HEK293T (cell line): ENCODE results near the gene ATCAY.
A peak's percentile ranks its signal among the peaks of the same experiment; 100 is the strongest.

Source experiments
- CTCF ChIA-PET: fragments of 350-600 bp; formaldehyde crosslinking; extraction: SDS; loops from one replicate; lab custom pipeline; 2021; ENCODE audit warnings: antibody characterized with exemption, inconsistent platforms; lab: Yijun Ruan, JAX
- POLR2A ChIA-PET: fragments of 350-600 bp; formaldehyde crosslinking; extraction: SDS; loops from one replicate; lab custom pipeline; 2020; ENCODE audit warnings: antibody characterized with exemption, inconsistent platforms; lab: Yijun Ruan, JAX
- DNase-seq: peaks from one replicate; pipeline ENCODE4 v3.0.0; 2012; ENCODE audit warnings: mixed read lengths; ENCODE audit errors: extremely low spot score
- ARNT ChIP-seq: fragments of 450-650 bp; IDR thresholded peaks from 2 replicates; pipeline ENCODE4 v1.6.1; 2017; ENCODE audit warnings: mild to moderate bottlenecking
- BHLHE40 ChIP-seq: fragments of 450-650 bp; IDR thresholded peaks from 2 replicates; pipeline ENCODE4 v1.6.1; 2016; ENCODE audit warnings: mild to moderate bottlenecking, moderate library complexity, borderline replicate concordance
- CTBP1 ChIP-seq: fragments of 450-650 bp; IDR thresholded peaks from 2 replicates; pipeline ENCODE4 v1.6.1; 2016; ENCODE audit warnings: borderline replicate concordance
- ELF4 ChIP-seq: fragments of 450-650 bp; IDR thresholded peaks from 2 replicates; pipeline ENCODE4 v1.6.1; 2017; ENCODE audit warnings: antibody characterized with exemption
- FOXA1 ChIP-seq: fragments of 450-650 bp; IDR thresholded peaks from 2 replicates; pipeline ENCODE4 v1.6.1; 2016; ENCODE audit warnings: mild to moderate bottlenecking
- FOXK2 ChIP-seq: fragments of 450-650 bp; IDR thresholded peaks from 2 replicates; pipeline ENCODE4 v1.6.1; 2016; ENCODE audit warnings: mild to moderate bottlenecking
- FOXM1 ChIP-seq: fragments of 450-650 bp; IDR thresholded peaks from 2 replicates; pipeline ENCODE4 v1.6.1; 2017; ENCODE audit warnings: mild to moderate bottlenecking, borderline replicate concordance
- HDGF ChIP-seq: fragments of 450-650 bp; IDR thresholded peaks from 2 replicates; pipeline ENCODE4 v1.6.1; 2017; ENCODE audit warnings: antibody characterized with exemption, borderline replicate concordance
- L3MBTL2 ChIP-seq: fragments of 450-650 bp; conservative IDR thresholded peaks from 2 replicates; pipeline ENCODE4 v1.6.1; 2016; ENCODE audit warnings: mild to moderate bottlenecking
- LEF1 ChIP-seq: fragments of 450-650 bp; IDR thresholded peaks from 2 replicates; pipeline ENCODE4 v1.6.1; 2017; ENCODE audit warnings: mild to moderate bottlenecking, borderline replicate concordance
- NFRKB ChIP-seq: fragments of 450-650 bp; IDR thresholded peaks from 2 replicates; pipeline ENCODE4 v1.6.1; 2016; ENCODE audit warnings: mild to moderate bottlenecking, moderate library complexity
- SP1 ChIP-seq: fragments of 450-650 bp; IDR thresholded peaks from 2 replicates; pipeline ENCODE4 v1.6.1; 2017
- SUZ12 ChIP-seq: fragments of 450-650 bp; IDR thresholded peaks from 2 replicates; pipeline ENCODE4 v1.6.1; 2016; ENCODE audit warnings: mild to moderate bottlenecking
- TARDBP ChIP-seq: fragments of 450-650 bp; IDR thresholded peaks from 2 replicates; pipeline ENCODE4 v1.6.1; 2016
- ZNF384 ChIP-seq: fragments of 450-650 bp; IDR thresholded peaks from 2 replicates; pipeline ENCODE4 v1.6.1; 2016
- TF ChIP-seq, protein P1 (sequence below): fragments of 450-650 bp; IDR thresholded peaks from 2 replicates; pipeline ENCODE4 v1.6.1; 2016

The ATCAY gene

GRCh38 chr19:3844596-3844995, 35.9 kb upstream of the ATCAY start:
- POLR2A ChIA-PET: no interaction called here
- CTCF ChIA-PET: no interaction called here
- no peak for TF ChIP-seq SP1
- TF ChIP-seq ELF4: no peak
- TF ChIP-seq, protein P1, sequence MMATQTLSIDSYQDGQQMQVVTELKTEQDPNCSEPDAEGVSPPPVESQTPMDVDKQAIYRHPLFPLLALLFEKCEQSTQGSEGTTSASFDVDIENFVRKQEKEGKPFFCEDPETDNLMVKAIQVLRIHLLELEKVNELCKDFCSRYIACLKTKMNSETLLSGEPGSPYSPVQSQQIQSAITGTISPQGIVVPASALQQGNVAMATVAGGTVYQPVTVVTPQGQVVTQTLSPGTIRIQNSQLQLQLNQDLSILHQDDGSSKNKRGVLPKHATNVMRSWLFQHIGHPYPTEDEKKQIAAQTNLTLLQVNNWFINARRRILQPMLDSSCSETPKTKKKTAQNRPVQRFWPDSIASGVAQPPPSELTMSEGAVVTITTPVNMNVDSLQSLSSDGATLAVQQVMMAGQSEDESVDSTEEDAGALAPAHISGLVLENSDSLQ: no peak
- no peak for TF ChIP-seq ARNT
- TF ChIP-seq L3MBTL2: no peak
- no peak for TF ChIP-seq HDGF
- TF ChIP-seq BHLHE40: no peak
- TF ChIP-seq ZNF384: no peak
- TF ChIP-seq TARDBP: no peak
- TF ChIP-seq SUZ12: no peak
- TF ChIP-seq FOXK2: no peak
- no peak for TF ChIP-seq CTBP1
- no peak for TF ChIP-seq LEF1
- no peak for TF ChIP-seq NFRKB
- no peak for TF ChIP-seq FOXM1
- TF ChIP-seq FOXA1: no peak
- no peak for DNase-seq

DNA sequence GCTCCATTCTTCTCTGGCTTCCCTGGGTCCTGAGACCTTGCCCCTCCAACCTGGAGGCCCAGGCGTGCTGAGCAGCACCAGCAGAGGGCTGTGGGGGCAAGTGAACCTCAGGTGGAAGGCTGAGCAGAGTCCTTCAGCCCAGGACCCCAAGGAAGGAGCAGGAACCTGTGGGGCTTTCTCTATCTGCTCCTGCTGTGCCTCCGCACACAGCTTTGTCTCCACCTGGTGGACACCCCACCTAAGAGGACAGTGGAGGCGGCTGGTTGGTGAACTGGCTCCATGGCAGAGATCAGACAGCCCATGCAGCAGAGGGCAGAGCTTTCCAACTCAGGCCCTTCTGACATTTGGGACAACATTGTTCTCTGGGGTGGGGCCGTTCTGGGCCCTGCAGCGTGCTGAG, 31.4 kb upstream of the ATCAY start:
- DNase-seq: peak; percentile 78
- POLR2A ChIA-PET: no interaction called here
- no peak for TF ChIP-seq BHLHE40
- TF ChIP-seq SP1: no peak
- no peak for TF ChIP-seq NFRKB
- no peak for TF ChIP-seq ZNF384
- no peak for TF ChIP-seq CTBP1
- no peak for TF ChIP-seq SUZ12
- no peak for TF ChIP-seq FOXK2
- TF ChIP-seq, protein P1: no peak
- TF ChIP-seq HDGF: no peak
- TF ChIP-seq FOXM1: no peak
- no peak for TF ChIP-seq L3MBTL2
- no peak for TF ChIP-seq FOXA1
- CTCF ChIA-PET: interaction anchor here (0.7 to 1.5 kb wide), 5 partner anchors 8 to 137 kb away, joined by 3 to 7 read pairs (median 3); partner anchors contain the start of genes DAPK3 and MRPL54

- no peak for DNase-seq
- TF ChIP-seq BHLHE40 (no peak), LEF1 (no peak), L3MBTL2 (no peak), ELF4 (no peak), FOXK2 (no peak), TARDBP (no peak), SUZ12 (no peak), CTBP1 (no peak), NFRKB (no peak), FOXM1 (no peak)
- TF ChIP-seq, protein P1: no peak
- ChIA-PET POLR2A (interaction anchor here (1.4 kb wide), 1 partner anchor 87 kb away, joined by 3 read pairs; the partner anchor contains the start of gene MRPL54), CTCF (interaction anchor here (1.5 kb wide), 2 partner anchors 87 to 119 kb away, joined by 5 to 7 read pairs; partner anchors contain the start of gene MRPL54)
Observed at GRCh38 chr19:3849787-3850186, 30.7 kb upstream of the ATCAY start.

DNA sequence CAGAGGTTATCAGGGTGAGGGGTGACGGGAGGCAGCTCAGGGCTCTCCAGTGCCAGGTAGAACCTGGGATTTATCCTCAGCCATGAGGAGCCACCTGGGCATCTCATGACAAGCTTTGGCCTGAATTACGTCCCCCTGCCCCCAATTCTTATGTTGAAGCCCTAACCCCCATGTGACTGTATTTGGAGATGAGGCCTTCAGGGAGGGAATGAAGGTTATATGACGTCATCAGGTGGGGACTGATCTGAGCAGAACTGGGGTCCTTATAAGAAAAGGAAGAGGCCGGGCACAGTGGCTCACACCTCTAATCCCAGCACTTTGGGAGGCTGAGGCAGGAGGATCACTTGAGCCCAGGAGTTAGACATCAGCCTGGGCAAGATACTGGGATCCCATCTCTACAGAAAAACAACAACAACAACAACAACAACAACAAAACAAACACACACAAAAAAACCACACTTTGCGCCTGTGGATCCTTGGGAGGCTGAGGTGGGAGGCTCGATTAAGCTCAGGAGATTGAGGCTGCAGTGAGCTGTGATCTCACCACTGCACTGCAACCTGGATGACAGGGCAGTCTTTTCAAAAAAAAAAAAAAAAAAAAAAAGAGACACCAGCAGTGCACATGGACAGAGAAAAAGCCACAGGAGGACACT, 30.0 kb upstream of the ATCAY start:
- DNase-seq: no peak
- ChIA-PET CTCF (no interaction called here), POLR2A (interaction anchor here (1.4 kb wide), 1 partner anchor 87 kb away, joined by 3 read pairs; the partner anchor contains the start of gene MRPL54)
- TF ChIP-seq ARNT: no peak
- TF ChIP-seq SUZ12: no peak
- no peak for TF ChIP-seq LEF1
- TF ChIP-seq FOXA1: no peak
- TF ChIP-seq NFRKB: no peak
- no peak for TF ChIP-seq CTBP1
- TF ChIP-seq FOXM1: no peak
- TF ChIP-seq SP1: no peak
- no peak for TF ChIP-seq ZNF384
- TF ChIP-seq FOXK2: no peak
- TF ChIP-seq L3MBTL2: no peak
- no peak for TF ChIP-seq HDGF
- TF ChIP-seq TARDBP: no peak
- no peak for TF ChIP-seq BHLHE40
- no peak for TF ChIP-seq ELF4
- TF ChIP-seq, protein P1: no peak
